ENCODE measurements around the gene GLIS2. TPM values are rescaled to one million over a fixed set of nuclear protein-coding genes. Genes with fewer than 3 reads are reported as not detected.

Gene GLIS2
- total and polyA plus RNA-seq, 10 of the 15 experiments (the other 5 are each of a cell fraction or from before 2014, with no cell fraction given): 0.03 to 0.64 (median 0.18) TPM; not detected in 4

GRCh38 chr16:4313563-4314531, 2.0 kb upstream of the GLIS2 start (continued):
- TF ChIP-seq PRDM15 (CRISPR knock-in tag; IDR thresholded peaks at IDR 0.05): no peak
- TF ChIP-seq IRF5 (IDR thresholded peaks at IDR 0.05; ENCODE audit: borderline replicate concordance): no peak
- no peak for TF ChIP-seq HSF1 (IDR thresholded peaks at IDR 0.05; ENCODE audit: low read depth, low read length)
- no peak for TF ChIP-seq E2F4 (IDR thresholded peaks at IDR 0.05; ENCODE audit: low read depth, low read length)
- TF ChIP-seq IKZF2 (IDR thresholded peaks at IDR 0.05): peak; percentile 65 to 67
- no peak for TF ChIP-seq HDGF (IDR thresholded peaks at IDR 0.05)
